Measurements from ENCODE around the gene ZNF438.
A peak's percentile ranks its signal among the peaks of the same experiment; 100 is the strongest.
"Not testable (repeated sequence)": the region's sequence is repeated elsewhere in the genome, so short reads cannot be mapped to it uniquely, and the experiment has no call there.

The ZNF438 gene

DNA sequence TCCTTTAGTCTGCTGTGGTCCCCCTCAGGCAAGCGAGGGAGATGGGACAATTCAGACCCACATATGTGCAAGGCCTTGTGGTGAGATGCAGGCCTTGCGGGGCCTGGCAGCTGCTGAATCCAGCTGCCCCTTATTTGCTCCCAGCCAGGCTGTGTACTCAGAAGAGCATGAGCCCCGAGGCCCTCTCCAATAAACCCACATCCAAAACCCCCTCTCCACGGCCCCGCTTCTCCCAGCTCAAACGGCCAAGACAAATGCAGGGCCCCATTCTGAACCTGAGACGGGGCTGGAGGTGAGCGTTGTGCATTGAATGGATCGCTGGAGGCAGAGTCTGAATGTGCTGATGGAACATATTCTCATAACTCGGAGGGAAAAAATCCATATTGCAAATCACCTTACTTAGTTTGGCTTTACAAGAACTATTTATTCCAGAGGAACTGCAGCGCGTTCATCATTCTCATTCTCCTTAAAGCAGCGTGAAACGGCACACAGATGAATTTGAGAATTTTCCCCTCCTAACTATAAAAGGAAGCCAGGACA, 232.9 kb downstream of the ZNF438 start:
- H3K4me1 Mint-ChIP-seq, result peaks cover 33% of the 10 kb centered on the region
- no peak overlapping the region for H3K4me3 Mint-ChIP-seq
- TF ChIP-seq, protein P1, sequence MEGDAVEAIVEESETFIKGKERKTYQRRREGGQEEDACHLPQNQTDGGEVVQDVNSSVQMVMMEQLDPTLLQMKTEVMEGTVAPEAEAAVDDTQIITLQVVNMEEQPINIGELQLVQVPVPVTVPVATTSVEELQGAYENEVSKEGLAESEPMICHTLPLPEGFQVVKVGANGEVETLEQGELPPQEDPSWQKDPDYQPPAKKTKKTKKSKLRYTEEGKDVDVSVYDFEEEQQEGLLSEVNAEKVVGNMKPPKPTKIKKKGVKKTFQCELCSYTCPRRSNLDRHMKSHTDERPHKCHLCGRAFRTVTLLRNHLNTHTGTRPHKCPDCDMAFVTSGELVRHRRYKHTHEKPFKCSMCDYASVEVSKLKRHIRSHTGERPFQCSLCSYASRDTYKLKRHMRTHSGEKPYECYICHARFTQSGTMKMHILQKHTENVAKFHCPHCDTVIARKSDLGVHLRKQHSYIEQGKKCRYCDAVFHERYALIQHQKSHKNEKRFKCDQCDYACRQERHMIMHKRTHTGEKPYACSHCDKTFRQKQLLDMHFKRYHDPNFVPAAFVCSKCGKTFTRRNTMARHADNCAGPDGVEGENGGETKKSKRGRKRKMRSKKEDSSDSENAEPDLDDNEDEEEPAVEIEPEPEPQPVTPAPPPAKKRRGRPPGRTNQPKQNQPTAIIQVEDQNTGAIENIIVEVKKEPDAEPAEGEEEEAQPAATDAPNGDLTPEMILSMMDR (IDR thresholded peaks at IDR 0.05; ENCODE audit: unreplicated experiment in 3 of 3), result no peak
- peak overlapping the region in 2 of 3 experiments; percentile 78 to 86 for H3K27ac Mint-ChIP-seq
- no peaks in the 10 kb centered on the region for H3K27me3 Mint-ChIP-seq (ENCODE audit: low read depth)
- H3K36me3 Mint-ChIP-seq (ENCODE audit: low read depth), result peaks cover 3% of the 10 kb centered on the region
- H3K9me3 Mint-ChIP-seq, result peaks cover 11% of the 10 kb centered on the region

DNA sequence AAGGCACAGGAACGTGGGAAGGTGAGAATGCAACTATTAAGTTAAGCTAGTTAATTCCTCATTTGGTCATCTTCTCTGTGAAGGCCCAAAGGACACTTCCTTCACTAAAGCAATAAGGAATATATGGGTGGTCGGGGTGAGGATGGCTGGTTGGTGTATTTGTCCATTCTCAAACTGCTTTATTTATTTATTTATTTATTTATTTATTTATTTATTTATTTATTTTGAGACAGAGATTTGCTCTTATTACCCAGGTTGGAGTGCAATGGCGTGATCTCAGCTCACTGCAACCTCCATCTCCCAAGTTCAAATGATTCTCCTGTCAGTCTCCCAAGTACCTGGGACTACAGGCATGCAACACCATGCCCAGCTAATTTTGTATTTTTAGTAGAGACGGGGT, 236.6 kb downstream of the ZNF438 start:
- H3K4me3 Mint-ChIP-seq; H3K27me3 Mint-ChIP-seq (ENCODE audit: low read depth); H3K36me3 Mint-ChIP-seq (ENCODE audit: low read depth); H3K27ac Mint-ChIP-seq: not testable (repeated sequence)
- Mint-ChIP-seq H3K9me3 (peaks cover 21% of the 10 kb centered on the region), H3K4me1 (peaks cover 22% of the 10 kb centered on the region)
